PFSK-1 (cell line): ENCODE results near the gene MTRR.

Experiments used
- FOXP2 ChIP-seq: optimal IDR thresholded peaks from 2 replicates; pipeline ENCODE3; 2011; ENCODE audit warnings: borderline replicate concordance, control low read depth, inconsistent platforms; ENCODE audit not compliant: insufficient read depth; ENCODE audit errors: extremely low read length, extremely low read depth
- POLR2AphosphoS5 ChIP-seq: IDR thresholded peaks from 2 replicates; pipeline ENCODE4 v1.6.1; 2012; ENCODE audit warnings: low read depth, mild to moderate bottlenecking, control low read depth, low read length, moderate library complexity
- SIN3A ChIP-seq: IDR thresholded peaks from 2 replicates; pipeline ENCODE4 v1.6.1; 2012; ENCODE audit warnings: mild to moderate bottlenecking, low read length, moderate library complexity, borderline replicate concordance; ENCODE audit not compliant: insufficient read depth
- TAF1 ChIP-seq: IDR thresholded peaks from 2 replicates; pipeline ENCODE4 v1.6.1; 2012; ENCODE audit warnings: low read length, control low read depth, borderline replicate concordance; ENCODE audit not compliant: insufficient read depth
- TF ChIP-seq, protein P1 (sequence below), 2 experiments: IDR thresholded peaks; 2 replicates each; pipeline versions ENCODE4 v1.6.1 to v1.8.0; 2011 to 2012; ENCODE audit warnings: low read depth in 2 of 2, low read length in 2 of 2, control low read depth in 1 of 2, inconsistent platforms in 1 of 2, mild to moderate bottlenecking in 1 of 2, moderate library complexity in 1 of 2; ENCODE audit not compliant: insufficient read depth in 1 of 2

MTRR gene

DNA sequence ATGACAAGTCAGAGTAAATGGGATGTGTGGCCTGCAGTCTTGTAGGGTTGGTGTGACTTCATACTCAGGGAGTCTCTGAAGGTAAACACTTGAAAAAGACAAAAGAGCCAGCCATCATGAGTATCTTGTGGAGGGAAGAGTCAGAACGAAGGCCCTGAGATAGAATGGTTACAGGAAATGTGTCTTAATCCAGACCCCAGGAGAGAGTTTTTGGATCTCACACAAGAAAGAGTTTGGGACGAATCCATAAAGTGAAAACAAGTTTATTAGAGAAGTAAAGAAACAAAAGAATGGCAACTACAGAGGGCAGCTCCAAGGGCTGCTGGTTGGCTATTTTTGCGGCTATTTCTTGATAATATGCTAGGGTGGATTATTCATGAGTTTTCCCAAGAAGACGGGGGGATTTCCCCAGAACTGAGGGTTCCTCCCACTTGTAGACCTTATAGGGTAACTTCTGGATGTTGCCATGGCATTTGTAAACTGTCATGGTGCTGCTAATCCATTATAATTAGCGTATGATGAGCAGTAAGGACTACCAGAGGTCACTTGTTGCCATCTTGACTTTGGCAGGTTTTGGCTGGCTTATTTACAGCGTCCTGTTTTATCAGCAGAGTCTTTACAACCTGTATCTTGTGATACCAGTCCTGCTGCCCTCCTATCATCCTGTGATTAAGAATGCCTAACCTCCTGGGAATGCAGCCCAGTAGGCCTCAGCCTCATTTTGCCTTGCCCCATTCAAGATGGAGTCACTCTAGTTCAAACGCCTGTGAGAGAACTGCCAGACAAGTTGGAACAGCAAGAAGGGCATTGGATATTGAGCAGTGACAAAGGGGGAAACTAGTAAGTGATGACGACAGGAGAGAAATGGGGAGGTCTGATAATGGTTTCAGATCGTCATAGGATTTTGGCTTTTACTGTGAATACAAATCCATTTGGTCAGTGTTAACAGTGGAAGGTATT is 34.0 kb downstream of the MTRR start:
- TF ChIP-seq FOXP2 (no peak), SIN3A (no peak), POLR2AphosphoS5 (no peak), TAF1 (no peak)
- TF ChIP-seq, protein P1, sequence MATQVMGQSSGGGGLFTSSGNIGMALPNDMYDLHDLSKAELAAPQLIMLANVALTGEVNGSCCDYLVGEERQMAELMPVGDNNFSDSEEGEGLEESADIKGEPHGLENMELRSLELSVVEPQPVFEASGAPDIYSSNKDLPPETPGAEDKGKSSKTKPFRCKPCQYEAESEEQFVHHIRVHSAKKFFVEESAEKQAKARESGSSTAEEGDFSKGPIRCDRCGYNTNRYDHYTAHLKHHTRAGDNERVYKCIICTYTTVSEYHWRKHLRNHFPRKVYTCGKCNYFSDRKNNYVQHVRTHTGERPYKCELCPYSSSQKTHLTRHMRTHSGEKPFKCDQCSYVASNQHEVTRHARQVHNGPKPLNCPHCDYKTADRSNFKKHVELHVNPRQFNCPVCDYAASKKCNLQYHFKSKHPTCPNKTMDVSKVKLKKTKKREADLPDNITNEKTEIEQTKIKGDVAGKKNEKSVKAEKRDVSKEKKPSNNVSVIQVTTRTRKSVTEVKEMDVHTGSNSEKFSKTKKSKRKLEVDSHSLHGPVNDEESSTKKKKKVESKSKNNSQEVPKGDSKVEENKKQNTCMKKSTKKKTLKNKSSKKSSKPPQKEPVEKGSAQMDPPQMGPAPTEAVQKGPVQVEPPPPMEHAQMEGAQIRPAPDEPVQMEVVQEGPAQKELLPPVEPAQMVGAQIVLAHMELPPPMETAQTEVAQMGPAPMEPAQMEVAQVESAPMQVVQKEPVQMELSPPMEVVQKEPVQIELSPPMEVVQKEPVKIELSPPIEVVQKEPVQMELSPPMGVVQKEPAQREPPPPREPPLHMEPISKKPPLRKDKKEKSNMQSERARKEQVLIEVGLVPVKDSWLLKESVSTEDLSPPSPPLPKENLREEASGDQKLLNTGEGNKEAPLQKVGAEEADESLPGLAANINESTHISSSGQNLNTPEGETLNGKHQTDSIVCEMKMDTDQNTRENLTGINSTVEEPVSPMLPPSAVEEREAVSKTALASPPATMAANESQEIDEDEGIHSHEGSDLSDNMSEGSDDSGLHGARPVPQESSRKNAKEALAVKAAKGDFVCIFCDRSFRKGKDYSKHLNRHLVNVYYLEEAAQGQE (IDR thresholded peaks at IDR 0.05; ENCODE audit: insufficient read depth in 1 of 2, low read depth in 2 of 2, low read length in 2 of 2) = no peak

DNA sequence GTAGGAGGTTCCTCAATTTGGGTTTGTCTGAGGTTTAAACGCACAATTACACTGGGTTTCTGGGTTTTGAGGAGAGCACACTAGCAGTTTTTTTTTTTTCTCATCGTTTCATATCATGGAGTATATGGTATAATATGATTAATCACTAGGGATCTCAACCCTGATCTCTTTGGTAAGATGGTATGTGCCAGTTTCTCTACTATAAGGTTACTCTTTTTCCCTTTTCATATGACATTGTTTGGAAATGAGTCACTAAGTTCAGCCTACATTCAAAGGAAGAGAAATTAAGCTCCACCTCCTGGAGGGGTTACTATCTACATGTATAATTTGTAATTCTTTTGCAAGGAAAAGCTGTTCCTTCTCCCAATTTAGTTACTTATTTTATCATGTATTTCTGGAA is 35.2 kb downstream of the MTRR start:
- TF ChIP-seq TAF1 = no peak
- no peak for TF ChIP-seq FOXP2

DNA sequence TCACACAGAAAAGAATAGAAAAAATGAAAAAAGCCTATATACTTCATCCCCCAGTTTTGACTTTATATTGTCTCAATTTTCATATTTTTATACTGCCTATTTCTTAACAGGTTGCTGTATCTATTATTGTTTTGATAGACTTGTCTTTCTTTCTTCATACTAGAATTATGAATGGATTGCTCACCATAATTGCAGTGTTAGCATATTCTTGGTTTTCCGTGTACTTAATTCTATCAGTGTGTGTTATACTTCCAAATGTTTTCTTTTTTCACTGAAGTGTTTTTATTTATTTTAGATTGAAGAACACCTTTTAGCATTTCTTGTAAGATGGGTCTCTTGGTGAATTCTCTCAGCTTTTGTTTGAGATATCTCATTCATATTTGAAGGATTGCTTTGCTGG is 38.7 kb downstream of the MTRR start:
- TF ChIP-seq TAF1 (no peak), POLR2AphosphoS5 (no peak), SIN3A (no peak), FOXP2 (no peak)
- TF ChIP-seq, protein P1 (IDR thresholded peaks at IDR 0.05; ENCODE audit: insufficient read depth in 1 of 2, low read depth in 2 of 2, low read length in 2 of 2) = no peak

DNA sequence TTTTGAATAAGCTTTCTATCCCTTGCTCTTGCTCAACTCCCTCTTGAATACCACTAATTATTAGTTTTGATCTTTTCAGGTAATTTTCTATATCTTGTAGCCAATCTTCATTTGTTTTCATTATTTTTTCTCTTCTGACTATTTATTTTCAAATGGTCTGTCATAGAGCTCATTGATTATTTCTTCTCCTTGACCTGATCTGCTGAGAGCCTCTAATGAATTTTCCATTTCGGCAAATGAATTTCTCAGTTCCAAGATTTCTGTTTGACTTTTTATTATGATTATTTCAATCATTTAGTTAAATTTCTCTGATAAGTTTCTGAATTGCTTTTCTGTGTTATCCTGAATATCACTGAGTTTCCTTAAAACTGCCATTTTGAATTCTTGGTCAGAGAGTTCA is 39.4 kb downstream of the MTRR start:
- TF ChIP-seq SIN3A = no peak
- no peak for TF ChIP-seq TAF1
- no peak for TF ChIP-seq FOXP2
- TF ChIP-seq, protein P1 (IDR thresholded peaks at IDR 0.05; ENCODE audit: insufficient read depth in 1 of 2, low read depth in 2 of 2, low read length in 2 of 2) = no peak
- no peak for TF ChIP-seq POLR2AphosphoS5

DNA sequence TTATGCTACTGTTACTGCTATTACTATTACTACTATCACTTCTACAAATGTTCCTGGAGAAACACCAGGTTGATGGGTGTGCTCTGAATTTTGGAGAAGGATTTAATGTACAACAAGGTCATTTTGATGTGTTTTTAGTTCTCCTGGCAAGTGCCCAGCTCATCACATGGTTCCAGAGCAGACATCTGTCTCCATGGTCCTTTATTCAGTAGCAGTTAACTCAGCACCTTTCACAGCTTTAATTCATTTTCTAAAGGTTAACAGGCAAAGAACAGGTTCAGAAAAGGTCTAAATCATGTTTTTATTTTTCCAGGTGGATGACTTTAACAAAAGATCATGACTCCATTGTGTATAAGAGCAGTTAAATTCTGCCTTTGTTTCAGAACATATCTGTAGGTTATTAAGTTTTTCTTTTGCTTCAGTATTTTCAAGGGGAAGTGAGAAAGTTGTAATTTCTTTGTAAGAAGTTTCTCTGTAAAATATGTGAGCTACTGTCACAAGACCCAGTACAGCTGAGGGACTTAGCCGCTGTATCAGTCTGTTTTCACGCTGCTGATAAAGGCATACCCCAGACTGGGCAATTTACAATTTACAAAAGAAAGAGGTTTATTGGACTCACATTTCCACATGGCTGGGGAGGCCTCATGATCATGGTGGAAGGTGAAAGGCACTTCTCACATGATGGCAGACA is 41.9 kb downstream of the MTRR start:
- no peak for TF ChIP-seq FOXP2
- no peak for TF ChIP-seq TAF1
- TF ChIP-seq POLR2AphosphoS5 = no peak
- TF ChIP-seq, protein P1 (IDR thresholded peaks at IDR 0.05; ENCODE audit: insufficient read depth in 1 of 2, low read depth in 2 of 2, low read length in 2 of 2) = no peak
- no peak for TF ChIP-seq SIN3A
